ENCODE measurements around the gene HEYL. TPM values are rescaled to one million over a fixed set of nuclear protein-coding genes. Genes with fewer than 3 reads are reported as not detected.

HEYL gene
- total RNA-seq, 1 experiment from 2014 or later = 3.4 TPM

DNA sequence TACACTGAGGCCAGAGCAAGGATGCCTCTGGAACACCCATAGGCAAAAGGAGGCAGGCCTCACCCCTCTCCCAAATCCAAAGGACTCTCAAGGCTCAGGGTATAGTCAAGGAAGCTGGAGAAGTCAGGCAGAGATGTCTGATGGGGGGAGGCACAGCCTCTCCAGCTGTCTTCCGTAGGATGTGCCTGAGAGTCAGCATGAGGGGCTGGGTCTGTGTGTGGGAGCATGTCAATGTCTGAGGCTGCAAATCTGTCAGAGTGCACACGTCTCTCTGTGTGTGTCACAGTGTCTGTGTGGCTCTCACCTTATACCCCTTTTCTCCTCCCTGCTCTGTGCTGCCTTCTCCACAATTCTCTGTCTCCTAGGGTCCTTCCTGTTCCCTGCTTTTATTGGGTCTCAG, 47.8 kb upstream of the HEYL start:
- CTCF ChIA-PET = no interaction called here
- TF ChIP-seq, protein P1, sequence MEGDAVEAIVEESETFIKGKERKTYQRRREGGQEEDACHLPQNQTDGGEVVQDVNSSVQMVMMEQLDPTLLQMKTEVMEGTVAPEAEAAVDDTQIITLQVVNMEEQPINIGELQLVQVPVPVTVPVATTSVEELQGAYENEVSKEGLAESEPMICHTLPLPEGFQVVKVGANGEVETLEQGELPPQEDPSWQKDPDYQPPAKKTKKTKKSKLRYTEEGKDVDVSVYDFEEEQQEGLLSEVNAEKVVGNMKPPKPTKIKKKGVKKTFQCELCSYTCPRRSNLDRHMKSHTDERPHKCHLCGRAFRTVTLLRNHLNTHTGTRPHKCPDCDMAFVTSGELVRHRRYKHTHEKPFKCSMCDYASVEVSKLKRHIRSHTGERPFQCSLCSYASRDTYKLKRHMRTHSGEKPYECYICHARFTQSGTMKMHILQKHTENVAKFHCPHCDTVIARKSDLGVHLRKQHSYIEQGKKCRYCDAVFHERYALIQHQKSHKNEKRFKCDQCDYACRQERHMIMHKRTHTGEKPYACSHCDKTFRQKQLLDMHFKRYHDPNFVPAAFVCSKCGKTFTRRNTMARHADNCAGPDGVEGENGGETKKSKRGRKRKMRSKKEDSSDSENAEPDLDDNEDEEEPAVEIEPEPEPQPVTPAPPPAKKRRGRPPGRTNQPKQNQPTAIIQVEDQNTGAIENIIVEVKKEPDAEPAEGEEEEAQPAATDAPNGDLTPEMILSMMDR (IDR thresholded peaks at IDR 0.05; ENCODE audit: insufficient read depth in 1 of 2, low read depth in 1 of 2, low read length in 1 of 2, severe bottlenecking in 1 of 2, unreplicated experiment in 1 of 2) = no peak
- no peak for DNase-seq
- Mint-ChIP-seq H3K4me3 (ENCODE audit: unreplicated experiment) (no peak overlapping the region), H3K9me3 (ENCODE audit: unreplicated experiment) (no peaks in the 10 kb centered on the region), H3K4me1 (ENCODE audit: low read depth, unreplicated experiment) (no peaks in the 10 kb centered on the region), H3K27ac (ENCODE audit: unreplicated experiment) (no peak overlapping the region), H3K27me3 (ENCODE audit: insufficient read depth, unreplicated experiment) (peaks cover 17% of the 10 kb centered on the region), H3K36me3 (ENCODE audit: insufficient read depth, unreplicated experiment) (no peaks in the 10 kb centered on the region)
- Histone ChIP-seq H3K4me1 (peaks cover 4% of the 10 kb centered on the region; the same call in 1 of the 2 replicates), H3K4me3 (ENCODE audit: low read depth, low read length) (no peak overlapping the region), H3K36me3 (ENCODE audit: control insufficient read depth, insufficient read depth, low read length) (no peaks in the 10 kb centered on the region), H3K9me3 (no peaks in the 10 kb centered on the region), H3K27me3 (replicated peaks; ENCODE audit: control insufficient read depth, insufficient read depth, low read length) (no peaks in the 10 kb centered on the region; the same call in 1 of the 2 replicates)
- POLR2A ChIA-PET = no interaction called here
- intact Hi-C loops (cut with micrococcal nuclease; ENCODE audit: unreplicated experiment) = no loop called here
- no TSS peak for BruUV-seq (replicated peaks)

DNA sequence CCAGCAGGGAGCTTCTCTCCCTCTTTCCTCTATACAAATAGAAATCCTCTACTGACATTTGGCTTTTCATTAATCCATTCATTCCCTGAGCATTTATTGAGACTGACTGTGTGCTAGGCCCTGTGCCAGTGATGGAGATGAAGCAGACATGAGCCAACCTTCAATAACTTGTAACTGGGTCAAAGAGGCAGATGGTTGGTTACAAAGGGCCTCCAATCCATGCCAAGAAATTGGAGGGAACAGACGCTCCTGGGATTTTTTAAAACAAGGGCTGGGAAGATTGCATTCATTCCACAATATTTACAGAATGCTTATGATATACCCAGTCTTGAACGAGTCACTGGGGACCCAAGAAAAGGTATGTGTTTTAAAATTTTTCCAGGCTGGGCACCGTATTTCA, 45.6 kb upstream of the HEYL start:
- intact Hi-C loops (cut with micrococcal nuclease; ENCODE audit: unreplicated experiment) = no loop called here
- Histone ChIP-seq H3K4me1 (no peaks in the 10 kb centered on the region), H3K36me3 (ENCODE audit: control insufficient read depth, insufficient read depth, low read length) (no peaks in the 10 kb centered on the region), H3K4me3 (ENCODE audit: low read depth, low read length) (no peak overlapping the region), H3K27me3 (replicated peaks; ENCODE audit: control insufficient read depth, insufficient read depth, low read length) (no peaks in the 10 kb centered on the region), H3K9me3 (no peaks in the 10 kb centered on the region)
- TF ChIP-seq, protein P1 (IDR thresholded peaks at IDR 0.05; ENCODE audit: insufficient read depth in 1 of 2, low read depth in 1 of 2, low read length in 1 of 2, severe bottlenecking in 1 of 2, unreplicated experiment in 1 of 2) = no peak
- no TSS peak for BruUV-seq (replicated peaks)
- Mint-ChIP-seq H3K4me1 (ENCODE audit: low read depth, unreplicated experiment) (no peaks in the 10 kb centered on the region), H3K9me3 (ENCODE audit: unreplicated experiment) (no peaks in the 10 kb centered on the region), H3K36me3 (ENCODE audit: insufficient read depth, unreplicated experiment) (no peaks in the 10 kb centered on the region), H3K27me3 (ENCODE audit: insufficient read depth, unreplicated experiment) (peaks cover 14% of the 10 kb centered on the region), H3K4me3 (ENCODE audit: unreplicated experiment) (no peak overlapping the region), H3K27ac (ENCODE audit: unreplicated experiment) (no peak overlapping the region)
- no peak for DNase-seq
- ChIA-PET CTCF (no interaction called here), POLR2A (no interaction called here)

DNA sequence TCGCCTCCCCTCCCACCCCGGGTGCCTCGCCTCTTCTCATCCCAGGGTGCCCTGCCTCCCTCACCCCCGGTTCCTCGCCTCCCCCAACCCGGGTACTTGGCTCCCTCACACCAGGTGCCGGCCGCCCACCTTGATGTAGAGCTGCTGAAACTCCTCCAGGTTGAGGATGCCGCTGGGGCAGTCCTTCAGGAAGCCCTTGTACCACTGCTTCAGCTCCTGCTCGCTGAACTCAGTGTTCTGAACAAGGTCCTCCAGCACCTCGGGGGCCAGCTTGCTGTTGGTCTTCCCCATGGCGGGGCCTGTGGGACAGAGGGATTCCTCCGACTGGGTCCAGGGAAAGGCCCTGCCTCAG, 44.8 kb upstream of the HEYL start:
- H3K27me3 Mint-ChIP-seq (ENCODE audit: insufficient read depth, unreplicated experiment) = peaks cover 14% of the 10 kb centered on the region
- no peak overlapping the region for H3K4me3 Mint-ChIP-seq (ENCODE audit: unreplicated experiment)
- DNase-seq = no peak
- no peak overlapping the region for H3K4me3 ChIP-seq (ENCODE audit: low read depth, low read length)
- H3K9me3 ChIP-seq = no peaks in the 10 kb centered on the region
- no peak overlapping the region for H3K27ac Mint-ChIP-seq (ENCODE audit: unreplicated experiment)
- TF ChIP-seq, protein P1 (IDR thresholded peaks at IDR 0.05; ENCODE audit: insufficient read depth in 1 of 2, low read depth in 1 of 2, low read length in 1 of 2, severe bottlenecking in 1 of 2, unreplicated experiment in 1 of 2) = no peak
- ChIA-PET POLR2A (no interaction called here), CTCF (no interaction called here)
- H3K36me3 Mint-ChIP-seq (ENCODE audit: insufficient read depth, unreplicated experiment) = no peaks in the 10 kb centered on the region
- no peaks in the 10 kb centered on the region for H3K36me3 ChIP-seq (ENCODE audit: control insufficient read depth, insufficient read depth, low read length)
- BruUV-seq (replicated peaks) = no TSS peak
- H3K27me3 ChIP-seq (replicated peaks; ENCODE audit: control insufficient read depth, insufficient read depth, low read length) = no peaks in the 10 kb centered on the region
- H3K4me1 ChIP-seq = no peaks in the 10 kb centered on the region
- H3K9me3 Mint-ChIP-seq (ENCODE audit: unreplicated experiment) = no peaks in the 10 kb centered on the region
- intact Hi-C loops (cut with micrococcal nuclease; ENCODE audit: unreplicated experiment) = no loop called here
- H3K4me1 Mint-ChIP-seq (ENCODE audit: low read depth, unreplicated experiment) = no peaks in the 10 kb centered on the region
